GM21723 (cell line): ENCODE measurements around the gene IQCB1.
"Not testable (repeated sequence)": the region's sequence is repeated elsewhere in the genome, so short reads cannot be mapped to it uniquely, and the experiment has no call there.

ENCODE experiments used
- ATAC-seq: cut with Tn5 transposase; IDR thresholded peaks from one replicate; pipeline ENCODE4 v1.9.1; 2021; ENCODE audit warnings: mild to moderate bottlenecking, moderate library complexity; ENCODE audit not compliant: unreplicated experiment

The IQCB1 gene

GRCh38 chr3:121748680-121749275 lies 86.1 kb downstream of the IQCB1 start:
- peak; percentile 37 for ATAC-seq

GRCh38 chr3:121747976-121748375 lies 86.9 kb downstream of the IQCB1 start:
- ATAC-seq, result no peak

GRCh38 chr3:121743106-121743505 lies 91.8 kb downstream of the IQCB1 start:
- not testable (repeated sequence) for ATAC-seq

GRCh38 chr3:121740896-121741295 lies 94.0 kb downstream of the IQCB1 start:
- ATAC-seq, result no peak

- ATAC-seq, result no peak
Measured at GRCh38 chr3:121739902-121740301, 95.0 kb downstream of the IQCB1 start.

- no peak for ATAC-seq
Measured at GRCh38 chr3:121737644-121738043, 97.2 kb downstream of the IQCB1 start.

GRCh38 chr3:121736112-121736511 lies 98.7 kb downstream of the IQCB1 start:
- ATAC-seq, result no peak

GRCh38 chr3:121735047-121735696 lies 99.7 kb downstream of the IQCB1 start:
- ATAC-seq, result peak; percentile 93

- no peak for ATAC-seq
Measured at GRCh38 chr3:121730940-121731687, 103.7 kb downstream of the IQCB1 start.

GRCh38 chr3:121724130-121724529 lies 110.7 kb downstream of the IQCB1 start:
- peak; percentile 96 for ATAC-seq

- ATAC-seq, result no peak
Measured at GRCh38 chr3:121723485-121723884, 111.4 kb downstream of the IQCB1 start.

GRCh38 chr3:121722411-121722810 lies 112.4 kb downstream of the IQCB1 start:
- no peak for ATAC-seq

- ATAC-seq, result no peak
Measured at GRCh38 chr3:121720163-121720562, 114.7 kb downstream of the IQCB1 start.
